GM23338 (cell line): ENCODE measurements around the gene RASA3.

ENCODE experiments used
- CREB1 ChIP-seq: fragments of 250-450 bp; sonication (Bioruptor Pico); IDR thresholded peaks from 2 replicates; pipeline ENCODE4 v1.5.0; 2020; ENCODE audit warnings: low read depth, mild to moderate bottlenecking, moderate library complexity
- EZH2 ChIP-seq: fragments of 200-600 bp; sonication (generic); IDR thresholded peaks from one replicate; pipeline ENCODE4 v1.8.0; 2017; ENCODE audit warnings: antibody characterized with exemption, mild to moderate bottlenecking, low read depth; ENCODE audit not compliant: unreplicated experiment
- EZH2phosphoT487 ChIP-seq: fragments of 200-600 bp; sonication (generic); IDR thresholded peaks from one replicate; pipeline ENCODE4 v1.8.1; 2018; ENCODE audit warnings: antibody characterized with exemption; ENCODE audit not compliant: unreplicated experiment
- NANOG ChIP-seq: IDR thresholded peaks from 2 replicates; pipeline ENCODE4 v1.6.1; 2016; ENCODE audit warnings: antibody characterized with exemption, borderline replicate concordance
- POLR2AphosphoS5 ChIP-seq: IDR thresholded peaks from 2 replicates; pipeline ENCODE4 v1.6.1; 2016; ENCODE audit warnings: antibody characterized with exemption, low read depth
- ZNF114 ChIP-seq: fragments of 250-450 bp; sonication (Bioruptor Pico); IDR thresholded peaks from 2 replicates; pipeline ENCODE4 v1.5.0; 2020; ENCODE audit warnings: mild to moderate bottlenecking, moderate library complexity
- TF ChIP-seq, protein P1 (sequence below), 2 experiments: fragments of 200-600 bp in 1 of 2; sonication (generic) in 1 of 2; conservative IDR thresholded peaks; 2 replicates each; pipeline versions ENCODE4 v1.5.1 to v1.6.1; 2016 to 2017; ENCODE audit warnings: antibody characterized with exemption in 2 of 2, low read depth in 2 of 2, mild to moderate bottlenecking in 2 of 2, moderate library complexity in 1 of 2

DNA sequence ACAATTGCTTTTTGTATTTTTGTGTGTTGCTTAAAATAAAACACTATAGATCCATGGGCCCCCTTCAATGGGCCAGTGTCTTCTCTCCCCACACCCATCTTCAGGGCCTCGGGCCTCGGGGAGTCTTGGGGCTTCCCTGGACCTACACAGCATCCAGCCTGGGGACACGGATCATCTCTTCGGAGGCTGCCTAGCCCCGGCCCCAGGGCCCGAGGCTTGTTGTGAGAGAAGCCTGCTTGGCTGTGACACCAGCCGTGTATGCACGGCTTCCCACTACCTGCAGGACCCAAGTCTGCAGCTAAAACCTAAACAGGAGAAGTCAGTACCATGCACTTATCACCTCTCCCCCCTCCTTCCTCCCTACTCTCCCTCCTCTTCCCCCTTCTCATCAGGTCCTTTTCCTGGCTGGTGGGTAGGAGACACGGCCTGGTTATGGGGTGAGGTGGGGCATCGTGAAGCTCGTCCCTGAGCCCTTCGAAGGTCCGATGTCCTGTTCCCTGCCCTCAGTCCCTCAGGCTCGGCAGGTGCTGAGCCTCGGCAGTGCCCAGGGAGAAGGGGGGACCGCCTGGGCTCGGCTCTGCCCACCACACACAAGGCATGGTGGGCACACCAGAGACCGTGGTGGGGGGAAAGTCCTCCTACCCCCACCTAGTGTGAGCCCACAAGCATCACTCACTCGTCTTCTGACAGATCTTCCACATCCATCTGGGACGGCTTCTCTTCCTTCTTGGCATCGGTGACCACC, 168.0 kb downstream of the RASA3 start:
- TF ChIP-seq, protein P1, sequence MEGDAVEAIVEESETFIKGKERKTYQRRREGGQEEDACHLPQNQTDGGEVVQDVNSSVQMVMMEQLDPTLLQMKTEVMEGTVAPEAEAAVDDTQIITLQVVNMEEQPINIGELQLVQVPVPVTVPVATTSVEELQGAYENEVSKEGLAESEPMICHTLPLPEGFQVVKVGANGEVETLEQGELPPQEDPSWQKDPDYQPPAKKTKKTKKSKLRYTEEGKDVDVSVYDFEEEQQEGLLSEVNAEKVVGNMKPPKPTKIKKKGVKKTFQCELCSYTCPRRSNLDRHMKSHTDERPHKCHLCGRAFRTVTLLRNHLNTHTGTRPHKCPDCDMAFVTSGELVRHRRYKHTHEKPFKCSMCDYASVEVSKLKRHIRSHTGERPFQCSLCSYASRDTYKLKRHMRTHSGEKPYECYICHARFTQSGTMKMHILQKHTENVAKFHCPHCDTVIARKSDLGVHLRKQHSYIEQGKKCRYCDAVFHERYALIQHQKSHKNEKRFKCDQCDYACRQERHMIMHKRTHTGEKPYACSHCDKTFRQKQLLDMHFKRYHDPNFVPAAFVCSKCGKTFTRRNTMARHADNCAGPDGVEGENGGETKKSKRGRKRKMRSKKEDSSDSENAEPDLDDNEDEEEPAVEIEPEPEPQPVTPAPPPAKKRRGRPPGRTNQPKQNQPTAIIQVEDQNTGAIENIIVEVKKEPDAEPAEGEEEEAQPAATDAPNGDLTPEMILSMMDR (conservative IDR thresholded peaks at IDR 0.05; ENCODE audit: low read depth in 2 of 2) = no peak
- TF ChIP-seq NANOG (no peak), POLR2AphosphoS5 (no peak), ZNF114 (CRISPR knock-in tag) (no peak), EZH2 (no peak), EZH2phosphoT487 (no peak), CREB1 (CRISPR knock-in tag) (no peak)
